Upper lobe of right lung (tissue), 1 donor: Measurements from ENCODE around the gene PEX14. TPM values are rescaled to one million over a fixed set of nuclear protein-coding genes. Genes with fewer than 3 reads are reported as not detected.

Experiments used
- ATAC-seq: fragments of 200-7000 bp; cut with Tn5 transposase; one replicate; pipeline ENCODE4 v1.9.1; 2020; ENCODE audit warnings: mild to moderate bottlenecking, moderate library complexity
- DNase-seq: peaks from one replicate; pipeline ENCODE4 v3.0.0-alpha.2; 2020
- H3K27ac ChIP-seq: fragments of 200-600 bp; one replicate; pipeline ENCODE4 v1.8.0; 2022
- H3K27me3 ChIP-seq: fragments of 200-600 bp; one replicate; pipeline ENCODE4 v1.8.0; 2022; ENCODE audit warnings: mild to moderate bottlenecking
- H3K36me3 ChIP-seq: fragments of 200-600 bp; one replicate; pipeline ENCODE4 v1.8.0; 2022
- H3K4me1 ChIP-seq: fragments of 200-600 bp; one replicate; pipeline ENCODE4 v1.8.0; 2022
- H3K4me3 ChIP-seq: fragments of 200-600 bp; one replicate; pipeline ENCODE4 v1.8.0; 2022; ENCODE audit warnings: mild to moderate bottlenecking
- H3K9me3 ChIP-seq: fragments of 200-600 bp; one replicate; pipeline ENCODE4 v1.8.0; 2022
- intact Hi-C: fragments of 100-400 bp; cut with DNase I; formaldehyde crosslinking; loops from one replicate; pipeline ENCODE4 v1.11.0; 2022
- total RNA-seq: library from RNA; stranded (reverse); fragmentation: NEBNext Ultra II Directional; extraction: Animal tissue kit (Norgen Biotek cat#: 25700); gene quantifications from one replicate; pipeline ENCODE4 v1.2.1, GENCODE V29; 2021
- TF ChIP-seq, protein P1 (sequence below): fragments of 200-600 bp; IDR thresholded peaks from one replicate; pipeline ENCODE4 v1.8.0; 2022; ENCODE audit warnings: antibody characterized with exemption
- donor health status: DM: no; HTN: yes; CAD: no; lungs with severe emphysema.

PEX14 gene
- total RNA-seq, 1 donor from 2014 or later, result 25.8 TPM

DNA sequence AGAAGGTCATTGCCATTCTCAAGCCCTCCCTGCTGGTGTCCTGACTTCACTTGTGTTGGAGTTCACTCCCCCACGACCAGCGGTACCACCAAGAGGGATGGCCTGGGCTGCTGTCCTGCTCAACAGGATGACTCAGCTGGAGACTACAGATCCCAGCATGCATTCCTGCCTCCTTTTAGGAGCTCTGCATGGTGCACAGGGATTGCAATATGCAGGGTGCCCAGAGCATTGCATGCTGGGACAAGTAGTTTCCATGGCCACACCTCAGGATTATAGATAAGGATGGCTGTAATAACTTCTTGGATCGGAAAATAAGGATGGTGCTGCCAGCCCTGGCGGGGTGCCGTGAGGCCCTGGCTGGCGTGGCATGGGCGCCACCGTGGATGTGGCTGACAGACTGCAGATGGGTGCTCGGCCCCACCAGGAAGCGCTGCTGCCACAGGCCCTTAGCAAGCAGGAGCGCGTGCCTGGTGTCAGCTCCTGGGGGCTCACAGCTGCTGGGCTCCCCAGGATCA lies 171.7 kb downstream of the PEX14 start:
- H3K9me3 ChIP-seq, result no peaks in the 10 kb centered on the region
- no peaks in the 10 kb centered on the region for H3K27me3 ChIP-seq
- TF ChIP-seq, protein P1, sequence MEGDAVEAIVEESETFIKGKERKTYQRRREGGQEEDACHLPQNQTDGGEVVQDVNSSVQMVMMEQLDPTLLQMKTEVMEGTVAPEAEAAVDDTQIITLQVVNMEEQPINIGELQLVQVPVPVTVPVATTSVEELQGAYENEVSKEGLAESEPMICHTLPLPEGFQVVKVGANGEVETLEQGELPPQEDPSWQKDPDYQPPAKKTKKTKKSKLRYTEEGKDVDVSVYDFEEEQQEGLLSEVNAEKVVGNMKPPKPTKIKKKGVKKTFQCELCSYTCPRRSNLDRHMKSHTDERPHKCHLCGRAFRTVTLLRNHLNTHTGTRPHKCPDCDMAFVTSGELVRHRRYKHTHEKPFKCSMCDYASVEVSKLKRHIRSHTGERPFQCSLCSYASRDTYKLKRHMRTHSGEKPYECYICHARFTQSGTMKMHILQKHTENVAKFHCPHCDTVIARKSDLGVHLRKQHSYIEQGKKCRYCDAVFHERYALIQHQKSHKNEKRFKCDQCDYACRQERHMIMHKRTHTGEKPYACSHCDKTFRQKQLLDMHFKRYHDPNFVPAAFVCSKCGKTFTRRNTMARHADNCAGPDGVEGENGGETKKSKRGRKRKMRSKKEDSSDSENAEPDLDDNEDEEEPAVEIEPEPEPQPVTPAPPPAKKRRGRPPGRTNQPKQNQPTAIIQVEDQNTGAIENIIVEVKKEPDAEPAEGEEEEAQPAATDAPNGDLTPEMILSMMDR, result no peak
- intact Hi-C loops, result no loop called here
- DNase-seq (no peak), ATAC-seq (peak; percentile 1)
- no peak overlapping the region for H3K4me3 ChIP-seq
- no peak overlapping the region for H3K27ac ChIP-seq
- H3K36me3 ChIP-seq, result peaks cover 28% of the 10 kb centered on the region
- peaks cover 7% of the 10 kb centered on the region for H3K4me1 ChIP-seq

DNA sequence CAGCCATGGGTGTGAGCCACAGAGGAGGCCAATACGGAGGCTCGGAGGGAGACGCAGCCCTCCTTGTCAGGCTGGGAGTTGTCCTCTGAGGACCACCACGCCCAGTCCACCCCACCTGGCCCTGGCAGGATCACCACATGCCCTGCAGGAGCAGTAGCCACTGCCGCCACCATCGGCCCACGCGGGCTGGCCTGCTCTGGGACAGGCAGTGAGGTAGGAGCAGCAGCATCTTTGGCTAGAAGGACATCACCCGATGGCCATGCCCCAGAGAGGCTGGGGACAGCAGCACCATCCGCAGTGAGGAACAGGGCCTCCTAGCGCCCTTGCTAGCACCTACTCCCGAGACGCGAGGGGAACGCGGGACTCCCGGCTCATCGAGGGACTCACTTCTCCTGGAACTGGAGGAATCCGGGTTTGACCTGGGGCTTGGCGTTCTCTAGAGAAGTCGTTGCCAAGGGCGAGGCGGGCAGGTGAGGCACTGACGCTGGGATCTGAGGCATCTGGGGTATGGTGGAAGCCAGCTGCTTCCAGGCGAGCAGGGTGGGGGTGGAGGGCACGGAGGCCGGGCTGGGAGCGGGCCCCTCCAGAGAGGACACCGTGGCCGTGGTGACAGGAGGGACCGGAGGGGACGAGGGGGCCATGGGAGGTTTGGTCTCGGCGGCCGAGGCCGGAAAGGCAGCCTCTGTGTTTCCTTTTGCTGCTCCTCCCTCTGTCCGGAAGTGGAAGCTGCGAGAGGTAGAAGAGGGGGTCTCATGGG lies 172.8 kb downstream of the PEX14 start:
- Histone ChIP-seq H3K4me3 (no peak overlapping the region), H3K27me3 (no peaks in the 10 kb centered on the region), H3K9me3 (no peaks in the 10 kb centered on the region), H3K27ac (no peak overlapping the region), H3K36me3 (peaks cover 23% of the 10 kb centered on the region), H3K4me1 (peaks cover 5% of the 10 kb centered on the region)
- ATAC-seq (no peak), DNase-seq (no peak)
- intact Hi-C loops, result no loop called here
- TF ChIP-seq, protein P1, result no peak

DNA sequence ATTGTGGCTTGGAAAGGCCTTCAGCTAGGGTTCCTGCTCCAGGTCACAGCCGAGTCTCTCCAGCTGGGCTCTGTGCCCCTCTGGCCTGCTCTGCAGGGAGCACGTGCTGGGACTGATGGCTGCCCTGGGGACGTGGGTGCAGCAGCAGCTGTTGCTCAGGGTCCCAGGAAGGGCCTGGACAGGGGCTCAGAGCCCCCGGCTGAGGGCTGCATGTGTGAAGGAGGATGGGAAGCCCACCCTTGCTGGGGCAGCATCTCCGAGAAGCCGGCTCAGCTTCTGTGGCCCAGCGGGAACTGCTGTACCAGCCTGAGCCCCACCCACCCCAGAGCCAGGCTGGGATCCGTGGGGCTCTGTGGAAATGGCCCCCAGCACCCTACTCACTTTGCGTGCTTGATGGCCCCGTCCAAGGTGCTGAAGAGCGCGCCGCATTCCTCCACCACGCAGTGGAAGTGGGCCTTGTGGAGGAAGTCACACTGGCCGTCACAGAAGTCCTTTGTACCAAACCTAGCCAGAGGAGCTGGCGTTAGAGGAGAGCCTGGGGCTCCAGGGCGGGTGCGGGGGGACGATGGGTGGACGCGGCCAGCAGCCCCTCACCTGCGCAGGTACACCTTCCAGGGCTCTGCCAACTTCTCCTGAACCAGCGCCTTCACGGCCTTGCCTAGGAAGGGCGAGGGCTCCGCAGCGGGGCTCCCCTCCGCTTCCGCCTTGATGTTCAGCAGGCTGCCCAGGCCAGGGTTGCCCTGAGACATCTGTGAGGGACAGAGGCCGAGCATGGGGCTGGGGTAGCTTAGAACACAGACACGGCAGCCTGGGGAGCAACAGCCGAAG lies 174.2 kb downstream of the PEX14 start:
- Histone ChIP-seq H3K4me3 (no peak overlapping the region), H3K36me3 (peaks cover 25% of the 10 kb centered on the region), H3K27ac (no peak overlapping the region), H3K4me1 (peaks cover 8% of the 10 kb centered on the region), H3K27me3 (no peaks in the 10 kb centered on the region), H3K9me3 (no peaks in the 10 kb centered on the region)
- TF ChIP-seq, protein P1, result no peak
- no peak for ATAC-seq
- no peak for DNase-seq
- intact Hi-C loops, result no loop called here

DNA sequence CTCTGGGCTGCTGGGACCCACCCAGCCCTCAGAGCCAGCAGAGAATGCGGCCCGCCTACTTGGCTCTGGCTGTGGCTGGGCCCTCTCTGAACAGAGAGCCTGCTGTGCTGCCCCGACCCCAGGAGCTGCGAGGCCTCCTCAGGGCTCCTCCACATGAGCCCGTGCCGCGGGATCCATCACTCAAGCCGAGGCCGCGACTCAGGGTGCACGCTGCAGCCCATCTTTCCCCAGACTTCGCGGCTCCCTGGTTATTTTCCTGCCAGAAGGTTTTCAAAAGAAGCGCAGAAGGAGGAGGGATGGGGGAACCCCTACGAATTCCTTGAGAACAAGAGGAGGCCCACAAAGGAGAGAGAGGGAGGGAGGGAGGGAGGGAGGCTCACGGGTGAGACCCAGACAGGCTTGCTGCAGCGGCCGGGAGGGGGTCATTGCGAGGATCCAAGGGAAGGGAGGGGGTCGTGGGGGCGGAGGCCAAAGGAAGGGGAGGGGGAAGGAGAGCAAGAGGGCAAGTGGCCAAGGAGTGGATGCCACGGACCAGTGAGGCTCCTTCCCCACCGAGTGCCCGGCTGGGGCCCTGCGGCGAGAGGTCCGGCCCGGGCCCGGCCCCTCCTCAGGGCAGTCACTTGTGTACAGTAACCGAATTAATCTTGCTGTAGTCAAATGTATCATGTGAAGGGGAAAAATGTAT lies 174.9 kb downstream of the PEX14 start:
- H3K36me3 ChIP-seq, result peaks cover 18% of the 10 kb centered on the region
- intact Hi-C loops, result no loop called here
- no peak overlapping the region for H3K27ac ChIP-seq

More for the DNA sequence above, 174.9 kb downstream of the PEX14 start:
- ATAC-seq, result no peak
- peaks cover 8% of the 10 kb centered on the region for H3K4me1 ChIP-seq
- DNase-seq, result no peak
- TF ChIP-seq, protein P1, result no peak
- H3K27me3 ChIP-seq, result no peaks in the 10 kb centered on the region
- H3K9me3 ChIP-seq, result no peaks in the 10 kb centered on the region
- H3K4me3 ChIP-seq, result no peak overlapping the region
